SH-SY5Y (cell line): Measurements from ENCODE around the gene KPTN.

Experiments used
- GATA2 ChIP-seq: IDR thresholded peaks from 2 replicates; pipeline ENCODE4 v1.6.1; 2011; ENCODE audit warnings: mild to moderate bottlenecking, low read depth, low read length
- GATA3 ChIP-seq: IDR thresholded peaks from 2 replicates; pipeline ENCODE4 v1.6.1; 2011; ENCODE audit warnings: low read depth, mild to moderate bottlenecking, low read length, moderate library complexity

- TF ChIP-seq GATA2, result no peak
- TF ChIP-seq GATA3, result no peak
Measured at GRCh38 chr19:47446534-47447469, 37.2 kb downstream of the KPTN start.
